ENCODE measurements around the gene TUBB4A.

Gene TUBB4A

GRCh38 chr19:6465663-6466062 is 36.4 kb downstream of the TUBB4A start:
- no peak for DNase-seq

- no peak for DNase-seq
These were observed 37.1 kb downstream of the TUBB4A start for GRCh38 chr19:6465006-6465405.

GRCh38 chr19:6464070-6464873 is 37.8 kb downstream of the TUBB4A start, which contains the start of gene CRB3:
Gene CRB3 (plus strand): TSS chr19:6464271. CDS start chr19:6464702, 431 bp downstream.
- DNase-seq, result no peak

DNA sequence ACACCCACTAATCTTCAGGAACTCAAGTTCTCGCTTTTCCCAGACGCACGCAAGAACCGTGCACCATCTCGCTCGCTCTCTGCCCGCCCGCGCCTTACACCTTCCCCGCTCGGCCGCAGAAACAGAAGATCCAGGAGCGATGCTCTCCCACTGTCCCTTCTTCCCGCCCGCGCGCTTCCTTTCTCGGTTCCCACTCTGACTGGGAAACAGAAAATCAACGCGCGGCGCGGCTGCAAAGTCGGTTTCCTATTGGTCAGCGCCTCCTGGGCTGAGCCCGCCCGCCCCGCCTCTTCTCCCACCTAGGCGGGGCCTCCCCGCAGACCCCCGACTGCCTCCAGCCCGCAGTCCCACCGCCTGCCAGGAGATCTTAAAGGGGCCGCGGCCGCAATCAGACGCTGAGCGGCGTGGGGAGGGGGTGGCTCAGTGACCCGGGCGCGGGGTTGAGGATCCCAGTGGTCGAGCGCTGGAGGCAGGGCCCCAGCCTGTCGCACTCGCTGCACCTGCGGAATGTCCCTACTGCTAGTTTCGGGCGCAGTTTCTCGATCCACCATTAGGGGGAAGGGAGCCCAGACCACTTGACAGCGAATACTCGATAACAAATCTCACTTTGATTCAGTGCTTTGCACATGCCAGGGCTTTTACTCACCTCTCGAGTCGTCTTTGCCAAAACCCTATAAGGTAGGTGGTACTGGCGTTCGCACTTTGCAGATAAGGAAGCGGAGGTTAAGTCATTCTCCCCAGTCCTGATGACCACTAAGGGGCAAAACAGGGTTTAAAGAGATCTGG is 41.8 kb downstream of the TUBB4A start:
- peak; percentile 98 for DNase-seq

- DNase-seq, result peak; percentile 76
These were observed 42.6 kb downstream of the TUBB4A start, which contains the start of gene SLC25A23 for GRCh38 chr19:6459262-6460098. Gene SLC25A23 (minus strand): TSS chr19:6459792. CDS start chr19:6459628, 164 bp downstream.

DNA sequence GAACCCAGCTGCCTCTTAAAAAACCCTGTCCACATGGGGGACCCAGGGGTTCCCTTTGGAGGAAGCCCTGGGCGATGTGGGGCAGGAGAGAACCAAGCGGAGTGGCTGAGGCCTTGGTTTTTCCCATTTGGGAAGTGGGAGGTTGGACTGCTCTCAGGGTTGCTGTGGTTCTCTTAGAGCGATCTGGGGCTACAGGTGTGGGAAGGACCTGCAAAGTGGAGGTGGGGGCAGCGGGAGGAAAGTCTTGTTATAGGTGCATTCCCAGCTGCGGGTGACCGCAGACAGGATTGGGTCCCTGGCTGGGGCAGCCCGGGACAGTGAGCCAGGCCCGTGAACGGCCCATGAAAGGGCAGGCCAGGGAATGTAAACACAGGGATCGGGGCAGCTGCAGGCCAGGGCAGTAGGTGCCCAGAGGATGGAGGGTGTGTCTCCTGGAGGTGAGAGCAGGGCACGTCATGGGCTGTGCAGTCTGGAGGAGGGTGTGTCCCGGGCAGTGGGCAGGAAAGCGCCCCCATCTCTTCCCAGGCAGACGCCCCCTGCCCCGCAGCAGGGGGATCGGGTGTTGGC is 43.3 kb downstream of the TUBB4A start:
- DNase-seq, result no peak

GRCh38 chr19:6457958-6458694 is 44.0 kb downstream of the TUBB4A start:
- DNase-seq, result peak; percentile 23

GRCh38 chr19:6455924-6456323 is 46.2 kb downstream of the TUBB4A start:
- DNase-seq, result no peak

DNA sequence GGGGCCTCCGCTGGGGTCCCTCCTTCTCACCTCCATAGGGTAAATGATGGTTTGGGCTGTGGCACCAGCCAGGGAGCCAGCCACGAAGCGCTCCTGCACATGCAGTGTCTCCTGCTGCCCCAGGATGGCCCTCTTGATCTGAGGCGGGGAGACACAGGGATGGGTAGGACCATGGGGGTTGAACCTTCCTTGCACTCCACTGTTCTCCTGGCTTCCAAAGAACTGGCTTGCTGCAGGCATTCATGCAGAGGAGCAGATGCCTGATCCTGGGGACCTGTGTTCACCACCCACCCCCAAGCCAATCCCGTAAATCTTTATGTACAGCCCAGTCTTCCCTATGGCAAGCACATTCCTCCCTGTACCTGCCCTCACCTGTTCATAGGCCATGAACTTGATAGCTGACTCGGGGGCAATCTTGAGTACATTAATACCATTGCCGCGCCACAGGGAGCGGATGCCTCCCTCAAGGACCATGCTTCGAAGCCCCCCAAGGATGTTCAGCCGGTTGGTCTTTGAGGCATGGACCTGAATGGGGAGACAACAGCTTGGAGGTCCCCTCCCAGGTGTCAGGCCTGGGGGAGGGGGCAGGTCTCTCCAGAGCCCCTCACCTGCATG is 48.1 kb downstream of the TUBB4A start:
- DNase-seq, result no peak

GRCh38 chr19:6452899-6453298 is 49.2 kb downstream of the TUBB4A start:
- DNase-seq, result no peak

DNA sequence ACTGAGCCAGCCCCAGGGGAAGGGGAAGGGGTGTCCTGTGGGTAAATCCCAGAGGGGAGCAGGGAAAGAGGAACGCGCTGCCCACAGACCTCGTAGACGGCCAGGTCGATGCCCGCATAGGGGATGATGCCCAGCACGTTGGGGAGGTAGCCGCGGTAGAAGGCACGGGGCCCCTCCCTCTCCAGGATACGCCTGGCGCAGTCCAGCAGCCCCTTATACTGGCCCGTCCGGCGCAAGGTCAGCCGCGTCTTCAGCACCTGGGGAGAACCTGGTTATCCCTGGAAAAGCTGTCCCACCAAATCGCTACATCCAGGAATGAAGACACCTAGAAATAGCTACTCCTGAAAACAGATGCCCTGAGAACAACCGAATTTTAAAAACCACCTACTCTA is 49.9 kb downstream of the TUBB4A start:
- DNase-seq, result no peak

- no peak for DNase-seq
These were observed 50.4 kb downstream of the TUBB4A start for GRCh38 chr19:6451583-6452222.

DNA sequence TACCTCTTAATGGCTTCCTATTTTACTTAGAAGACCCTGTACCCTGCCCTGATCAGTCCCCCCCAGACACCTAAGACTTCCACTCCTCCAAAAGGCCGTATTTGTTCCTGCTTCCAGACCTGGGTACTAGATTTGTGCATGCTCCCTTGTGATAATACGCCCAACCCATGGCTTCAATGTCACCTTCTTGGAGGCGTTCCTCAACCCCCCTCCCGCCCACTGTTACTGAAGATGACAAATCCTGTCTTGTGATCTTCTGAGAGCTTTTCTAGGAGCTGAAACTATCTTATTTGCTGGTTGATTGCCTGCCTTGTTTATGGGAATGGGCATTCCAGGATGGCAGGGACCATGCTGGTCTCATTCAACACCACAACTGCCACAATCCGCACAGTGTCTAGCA is 51.9 kb downstream of the TUBB4A start:
- DNase-seq, result no peak

DNA sequence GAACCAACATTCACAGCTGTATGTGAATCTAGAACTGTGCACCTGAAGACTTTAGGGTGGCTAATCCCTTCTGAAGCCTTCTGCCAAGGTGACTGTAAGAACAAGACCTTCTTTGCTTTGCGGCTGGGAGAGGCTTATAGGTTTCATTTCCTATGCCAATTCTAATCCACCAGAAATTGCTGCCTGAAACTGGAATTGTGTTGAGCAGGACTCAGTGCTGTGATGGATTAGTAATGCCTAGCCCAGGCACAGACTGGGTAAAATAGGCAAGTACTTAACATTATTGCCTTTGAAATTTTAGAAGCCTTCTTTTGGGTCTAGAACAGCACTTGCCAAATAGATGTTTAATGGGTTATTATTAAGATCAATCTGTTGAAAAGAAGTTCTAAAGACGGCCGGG is 54.1 kb downstream of the TUBB4A start:
- no peak for DNase-seq

DNA sequence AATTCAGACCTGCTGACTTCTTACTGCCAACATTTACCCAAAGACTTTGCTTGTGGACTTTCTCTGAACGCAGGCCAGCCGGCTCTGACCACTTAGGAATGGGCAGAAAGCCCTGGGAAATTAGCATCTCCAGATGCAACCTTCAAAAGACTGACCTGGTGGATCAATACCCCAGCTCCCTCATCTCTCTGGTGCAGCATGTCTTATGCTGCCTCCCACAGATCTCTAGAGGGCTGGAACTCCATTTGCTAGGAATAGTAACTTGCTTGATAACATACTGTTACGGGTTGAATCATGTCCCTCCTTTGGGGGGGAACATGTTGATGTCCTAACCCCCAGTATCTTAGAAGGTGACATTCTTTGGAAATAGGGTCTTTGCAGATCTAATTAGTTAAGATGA is 55.7 kb downstream of the TUBB4A start:
- no peak for DNase-seq

Measured in EL (cell line).